ENCODE data around the gene PER3.
"Not testable (repeated sequence)": the region's sequence is repeated elsewhere in the genome, so short reads cannot be mapped to it uniquely, and the experiment has no call there.

PER3 gene

GRCh38 chr1:7785108-7785507 is 1.0 kb downstream of the PER3 start:
- H3K4me3 ChIP-seq (ENCODE audit: low read length) = no peak overlapping the region
- no peak for TF ChIP-seq CTCF (IDR thresholded peaks at IDR 0.05; ENCODE audit: insufficient read depth, low read depth, low read length, missing control alignments)
- DNase-seq (ENCODE audit: low read depth) = no peak

- no peak for DNase-seq (ENCODE audit: low read depth)
- no peak for TF ChIP-seq CTCF (IDR thresholded peaks at IDR 0.05; ENCODE audit: insufficient read depth, low read depth, low read length, missing control alignments)
- no peak overlapping the region for H3K4me3 ChIP-seq (ENCODE audit: low read length)
These were observed 2.7 kb downstream of the PER3 start for GRCh38 chr1:7786795-7787194.

GRCh38 chr1:7789828-7790227 is 5.7 kb downstream of the PER3 start:
- no peak for TF ChIP-seq CTCF (IDR thresholded peaks at IDR 0.05; ENCODE audit: insufficient read depth, low read depth, low read length, missing control alignments)
- H3K4me3 ChIP-seq (ENCODE audit: low read length) = no peak overlapping the region
- DNase-seq (ENCODE audit: low read depth) = no peak

- not testable (repeated sequence) for DNase-seq (ENCODE audit: low read depth); H3K4me3 ChIP-seq (ENCODE audit: low read length)
These were observed 6.9 kb downstream of the PER3 start for GRCh38 chr1:7791027-7791426.

GRCh38 chr1:7795406-7795805 is 11.3 kb downstream of the PER3 start:
- H3K4me3 ChIP-seq (ENCODE audit: low read length) = no peak overlapping the region
- no peak for DNase-seq (ENCODE audit: low read depth)
- no peak for TF ChIP-seq CTCF (IDR thresholded peaks at IDR 0.05; ENCODE audit: insufficient read depth, low read depth, low read length, missing control alignments)

GRCh38 chr1:7805460-7805859 is 21.4 kb downstream of the PER3 start:
- TF ChIP-seq CTCF (IDR thresholded peaks at IDR 0.05; ENCODE audit: insufficient read depth, low read depth, low read length, missing control alignments) = no peak
- H3K4me3 ChIP-seq (ENCODE audit: low read length) = no peak overlapping the region
- DNase-seq (ENCODE audit: low read depth) = no peak

- DNase-seq (ENCODE audit: low read depth) = peak; percentile 61
- peak; percentile 44 for TF ChIP-seq CTCF (IDR thresholded peaks at IDR 0.05; ENCODE audit: insufficient read depth, low read depth, low read length, missing control alignments)
These were observed 24.3 kb downstream of the PER3 start for GRCh38 chr1:7808253-7808844.

More at GRCh38 chr1:7808253-7808844, 24.3 kb downstream of the PER3 start:
- H3K4me3 ChIP-seq (ENCODE audit: low read length) = no peak overlapping the region
